ENCODE results near the gene KRT5.

KRT5 gene

DNA sequence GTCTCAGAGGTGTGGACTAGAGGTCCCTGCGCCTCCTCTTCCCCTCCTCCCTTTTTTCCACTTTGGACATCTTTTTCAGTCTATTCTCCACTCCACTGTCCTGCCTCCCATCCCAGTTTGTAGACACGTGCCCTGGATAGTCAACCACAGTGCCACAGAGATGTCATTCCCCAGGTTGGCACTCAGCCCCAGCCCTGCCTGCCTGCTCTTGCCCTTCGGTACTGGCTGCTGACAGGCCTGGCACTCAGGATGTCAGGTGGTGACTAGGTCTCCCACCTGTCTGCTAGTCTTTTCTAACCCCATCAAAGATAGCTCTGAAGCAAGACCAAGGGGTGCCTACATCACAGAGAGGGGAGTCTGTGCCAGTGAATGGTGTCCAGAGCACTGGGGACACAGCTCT is 16.9 kb upstream of the KRT5 start:
- DNase-seq (ENCODE audit: low read depth) = no peak

DNA sequence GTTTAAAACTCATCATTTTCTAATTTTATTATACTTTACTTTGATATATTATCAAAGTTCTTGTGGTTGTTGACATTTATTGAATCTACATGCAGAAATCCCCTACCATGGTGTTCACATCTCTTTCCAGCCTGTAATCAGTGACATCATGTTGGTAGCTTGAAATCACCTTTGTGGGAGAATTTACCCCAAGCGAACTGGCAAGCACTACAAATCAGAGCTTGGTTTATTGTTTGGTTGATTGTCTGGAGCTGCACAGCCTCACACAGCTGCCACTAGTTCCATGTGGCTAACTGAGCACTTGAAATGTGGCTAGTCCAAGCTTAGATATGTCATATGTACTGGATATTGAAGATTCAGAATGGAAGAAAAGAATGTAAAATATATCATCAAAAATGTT is 15.4 kb upstream of the KRT5 start:
- DNase-seq (ENCODE audit: low read depth) = no peak

DNA sequence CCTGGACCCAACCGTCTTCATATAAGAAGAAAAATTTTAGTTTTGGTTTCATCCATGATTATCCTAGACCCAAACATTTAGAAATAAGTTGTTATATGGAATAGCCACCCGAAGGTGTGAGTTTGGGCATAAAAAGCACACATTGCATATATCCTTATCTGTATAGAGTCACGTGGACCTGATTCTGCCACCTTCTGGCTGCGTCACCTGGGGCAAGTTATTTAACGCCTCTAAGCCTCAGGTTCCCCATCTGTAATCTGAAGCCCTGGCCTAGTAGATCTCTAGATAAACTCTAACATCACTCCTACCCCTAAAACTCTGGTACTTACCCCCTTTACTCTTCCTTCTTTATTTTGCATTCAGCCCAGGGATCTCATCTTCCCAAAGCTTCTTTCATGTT is 14.3 kb upstream of the KRT5 start:
- DNase-seq (ENCODE audit: low read depth) = no peak

DNA sequence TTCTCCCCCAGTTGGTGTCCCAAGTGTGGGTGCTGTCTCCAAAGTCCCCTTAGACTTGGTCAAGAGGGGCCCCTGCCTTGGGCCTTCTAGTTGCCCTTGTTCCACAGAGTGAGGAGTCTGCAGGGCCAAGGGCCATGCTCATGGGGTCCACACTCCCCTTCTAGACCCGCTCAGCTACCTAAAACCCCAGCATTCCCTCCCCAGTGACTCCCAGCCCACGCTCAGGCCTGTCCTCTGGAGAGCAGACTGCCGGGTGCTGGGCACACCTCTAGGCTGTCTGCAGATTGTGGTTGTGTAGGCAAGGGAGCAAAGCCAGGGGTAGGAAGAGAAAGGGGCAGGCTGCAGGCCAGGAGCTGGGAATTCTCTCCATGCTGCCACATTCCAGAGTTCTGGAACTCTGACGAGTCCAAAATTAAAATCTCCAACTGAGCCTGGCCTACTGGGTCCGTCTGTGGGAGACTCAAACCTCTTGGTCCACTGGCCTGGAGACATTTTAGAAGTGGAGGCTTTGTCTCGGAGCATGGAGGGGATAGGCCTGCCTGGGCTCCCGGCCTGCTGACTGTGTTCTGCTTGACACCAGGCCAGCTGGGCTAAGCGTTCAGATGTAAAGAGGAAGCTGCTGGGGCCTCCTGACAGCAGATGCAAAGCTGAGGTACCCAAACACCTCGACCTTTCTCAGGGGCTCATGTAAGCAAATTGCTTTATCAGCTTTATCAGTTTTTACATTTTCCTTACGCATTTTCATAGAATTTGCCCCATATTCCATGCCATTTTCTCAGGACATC is 13.7 kb upstream of the KRT5 start:
- DNase-seq (ENCODE audit: low read depth) = no peak

DNA sequence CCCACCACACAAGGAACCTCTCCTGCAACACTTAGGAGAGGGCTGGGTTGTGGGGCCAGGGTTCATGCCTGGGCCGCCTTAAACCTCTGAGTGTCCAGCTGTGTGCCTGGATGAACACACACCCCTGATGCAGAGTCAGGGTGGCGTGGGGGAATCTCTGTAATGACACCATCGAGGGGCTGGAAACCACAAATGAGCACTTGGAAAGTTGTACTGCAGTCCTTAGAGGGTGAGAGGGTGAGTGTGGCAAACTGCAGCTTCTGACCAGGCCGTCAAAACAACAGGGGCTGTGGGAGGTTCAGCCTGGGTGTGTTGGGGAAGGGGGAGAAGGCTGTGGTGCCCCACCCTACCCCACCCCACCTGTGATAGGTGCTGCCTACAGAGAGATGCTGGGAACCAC is 12.4 kb upstream of the KRT5 start:
- DNase-seq (ENCODE audit: low read depth) = no peak

DNA sequence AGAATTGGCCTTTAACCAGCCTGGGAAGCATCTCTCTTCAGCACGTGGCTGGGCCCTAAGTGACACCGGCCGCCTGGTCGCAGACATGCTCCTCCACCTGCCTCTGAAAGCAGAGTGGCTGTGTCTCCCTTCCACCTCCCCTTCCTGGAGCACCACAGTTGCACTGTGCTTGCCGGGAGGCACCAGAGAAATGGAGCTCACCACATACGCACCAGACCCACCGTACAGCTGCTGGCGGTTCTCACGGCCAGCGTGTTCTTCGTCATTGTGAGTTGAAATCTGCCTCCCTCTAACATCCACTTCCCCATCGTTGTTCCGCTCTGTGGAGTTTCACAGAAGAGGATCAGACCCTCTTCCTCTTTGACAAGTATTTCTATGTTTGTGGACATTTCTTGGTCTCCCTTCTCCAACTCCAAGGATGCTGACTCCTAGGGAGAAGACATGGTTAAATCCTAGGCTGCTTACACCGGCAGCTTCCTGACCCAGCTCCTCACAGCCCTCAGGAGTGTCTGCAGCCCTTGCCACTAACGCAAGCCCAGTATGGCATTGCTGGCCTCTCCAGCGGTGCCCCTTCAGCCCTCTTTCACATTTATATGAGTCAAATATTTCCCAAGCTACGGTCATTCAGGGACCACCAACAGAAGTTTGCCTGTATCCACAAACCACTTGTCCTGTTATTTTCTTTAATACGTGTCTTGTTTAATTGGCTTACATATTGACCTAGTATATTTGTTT is 11.5 kb upstream of the KRT5 start:
- DNase-seq (ENCODE audit: low read depth) = no peak

DNA sequence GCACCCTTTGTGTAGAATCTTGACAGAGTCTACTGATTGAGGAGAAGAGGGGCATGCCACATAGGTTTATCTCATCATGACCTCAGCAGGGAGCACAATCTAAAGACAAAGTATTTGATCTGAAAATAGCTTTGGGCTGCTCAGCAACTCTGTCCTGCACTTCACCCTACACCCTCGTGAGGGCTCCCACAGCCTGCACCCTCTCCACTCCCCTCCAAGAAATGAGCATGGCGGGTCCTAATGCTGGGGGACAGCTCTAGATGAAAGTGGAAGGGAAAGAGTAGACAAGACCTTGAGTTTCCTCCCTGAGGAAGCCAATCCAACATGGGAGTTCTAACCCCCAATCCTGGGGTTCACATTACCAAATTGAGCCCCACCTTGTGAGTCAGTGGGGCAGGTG is 10.7 kb upstream of the KRT5 start:
- DNase-seq (ENCODE audit: low read depth) = no peak

DNA sequence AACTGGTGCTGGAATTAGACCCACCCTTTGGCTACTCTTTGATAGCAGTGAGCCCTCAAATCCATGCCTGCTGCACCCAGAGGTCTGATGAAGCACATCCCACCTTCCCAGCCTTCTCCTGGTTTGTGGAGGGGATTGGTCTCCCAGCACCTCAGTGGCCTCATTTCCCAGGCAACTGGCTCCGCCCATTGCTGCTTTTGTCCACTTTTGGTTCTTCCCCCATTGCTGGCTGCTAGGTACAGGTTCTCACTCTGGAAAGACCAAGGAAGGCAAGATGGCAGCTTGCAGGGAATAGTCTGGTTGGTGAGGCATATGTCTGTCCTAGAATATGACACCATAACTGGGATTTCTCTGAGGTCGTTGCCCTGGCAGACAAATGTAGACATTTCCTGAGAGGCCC is 10.2 kb upstream of the KRT5 start:
- DNase-seq (ENCODE audit: low read depth) = no peak

DNA sequence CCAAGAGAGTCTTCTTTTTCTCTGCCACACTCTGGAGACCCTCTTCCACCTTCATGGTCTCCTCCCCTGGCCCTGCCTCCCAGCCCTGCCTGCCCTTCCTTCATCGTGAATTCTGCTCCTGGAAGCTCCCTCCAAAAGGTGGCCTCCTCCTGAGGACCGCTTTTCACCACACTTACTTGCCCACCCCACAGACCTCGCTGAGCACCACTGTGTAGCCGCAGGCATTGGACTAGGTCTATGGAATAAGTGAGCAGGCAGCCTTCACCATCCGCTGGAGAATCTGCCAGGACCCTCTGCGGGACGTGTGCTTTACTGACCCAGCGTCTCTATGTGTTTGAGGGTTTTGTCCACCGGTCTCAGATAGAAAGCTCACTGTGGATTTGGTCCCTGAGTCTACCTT is 9.7 kb upstream of the KRT5 start:
- no peak for DNase-seq (ENCODE audit: low read depth)

DNA sequence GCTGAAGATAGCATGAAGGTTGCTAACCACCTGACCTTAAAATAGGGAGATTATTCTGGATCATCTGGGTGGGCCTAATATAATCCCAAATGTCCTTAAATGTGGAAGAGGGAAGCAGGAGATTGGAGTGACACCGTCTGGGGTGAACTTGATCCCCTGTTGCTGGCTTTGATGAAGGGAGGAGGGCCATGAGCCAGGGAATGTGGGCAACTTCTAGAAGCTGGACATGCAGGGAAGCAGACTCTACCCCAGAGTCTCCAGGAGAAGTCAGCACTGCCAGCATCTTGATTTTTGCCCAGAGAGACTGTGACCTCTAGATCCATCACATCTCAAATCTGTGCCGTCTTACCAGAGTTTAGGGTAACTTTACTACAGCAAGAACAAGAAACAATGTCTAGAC is 9.2 kb upstream of the KRT5 start:
- DNase-seq (ENCODE audit: low read depth) = no peak

DNA sequence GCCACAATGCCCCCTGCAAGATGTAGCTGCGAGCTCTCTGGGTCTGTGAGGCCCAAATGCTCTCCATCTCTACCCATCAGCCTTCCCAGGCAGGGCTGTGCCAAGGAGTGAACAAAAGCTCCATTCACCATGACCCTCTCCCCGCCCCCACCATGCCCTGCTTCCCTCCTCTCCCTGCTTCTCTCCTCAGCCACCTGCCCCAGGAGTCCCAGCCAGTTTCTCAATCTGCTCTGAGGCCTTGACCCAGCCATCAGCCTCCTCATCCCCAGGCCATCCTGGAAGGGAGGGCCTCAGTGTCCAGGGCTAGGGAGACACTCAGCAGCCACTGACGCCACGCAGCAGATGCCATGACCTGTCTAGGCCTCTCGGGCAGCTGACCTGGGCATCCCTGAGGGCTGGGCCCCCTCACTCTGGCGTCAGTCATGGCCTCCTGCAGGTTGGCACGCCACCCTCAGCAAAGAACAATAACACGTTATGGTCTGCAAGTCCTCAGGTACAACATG is 8.5 kb upstream of the KRT5 start:
- no peak for DNase-seq (ENCODE audit: low read depth)

DNA sequence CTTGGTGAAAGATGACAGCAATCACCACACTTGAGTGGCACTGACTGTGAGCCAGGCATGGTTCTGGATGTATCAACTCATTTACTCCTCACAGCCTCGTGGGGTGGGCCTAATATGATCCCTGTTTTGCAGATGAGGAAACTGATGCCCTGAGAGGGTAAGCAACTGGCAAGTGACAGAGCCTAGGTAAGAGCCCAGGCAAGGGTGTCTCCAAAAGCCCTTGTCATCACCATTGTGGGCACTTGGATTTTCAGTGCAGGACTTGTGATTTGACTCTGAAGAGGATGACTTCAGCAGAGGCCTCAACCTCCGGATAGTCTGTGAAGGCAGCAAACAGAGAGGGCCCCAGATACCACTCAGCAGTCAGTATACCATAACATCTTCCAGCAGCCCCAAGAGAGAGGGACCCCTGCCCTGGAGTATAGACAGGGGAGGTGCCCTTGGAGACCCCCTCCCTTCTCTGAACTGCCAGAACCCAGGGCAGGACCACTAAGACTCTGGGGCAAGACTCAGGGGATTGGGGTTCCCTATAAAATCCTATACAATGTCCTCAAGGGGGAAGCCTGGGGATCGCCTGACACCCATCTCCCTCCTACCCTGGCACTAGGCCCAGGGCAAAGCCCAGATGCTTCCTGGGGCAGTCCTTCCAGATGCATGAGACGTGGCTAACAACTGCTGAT is 7.1 kb upstream of the KRT5 start:
- DNase-seq (ENCODE audit: low read depth) = no peak

DNA sequence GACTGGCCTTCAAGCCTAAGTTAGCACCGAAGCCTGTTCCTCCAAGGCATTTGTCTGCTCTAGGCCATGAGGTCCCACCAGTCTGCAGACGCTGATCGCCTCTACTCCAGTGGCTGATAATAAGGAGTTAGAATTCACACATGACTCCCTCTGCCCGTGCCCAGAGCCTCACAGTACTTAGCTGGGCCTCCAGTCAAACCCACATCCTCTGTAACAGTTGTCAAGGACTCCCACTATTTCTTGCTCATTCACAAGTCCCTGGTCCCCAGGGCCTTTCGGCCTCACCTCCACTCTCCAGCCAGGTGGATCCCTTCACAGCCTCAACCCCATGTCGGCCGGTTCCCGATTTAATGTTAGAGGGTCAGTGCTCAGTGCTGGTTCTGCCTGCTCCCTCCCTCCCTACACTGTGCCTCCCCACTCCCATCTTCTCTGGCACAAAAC is 6.3 kb upstream of the KRT5 start:
- no peak for DNase-seq (ENCODE audit: low read depth)

DNA sequence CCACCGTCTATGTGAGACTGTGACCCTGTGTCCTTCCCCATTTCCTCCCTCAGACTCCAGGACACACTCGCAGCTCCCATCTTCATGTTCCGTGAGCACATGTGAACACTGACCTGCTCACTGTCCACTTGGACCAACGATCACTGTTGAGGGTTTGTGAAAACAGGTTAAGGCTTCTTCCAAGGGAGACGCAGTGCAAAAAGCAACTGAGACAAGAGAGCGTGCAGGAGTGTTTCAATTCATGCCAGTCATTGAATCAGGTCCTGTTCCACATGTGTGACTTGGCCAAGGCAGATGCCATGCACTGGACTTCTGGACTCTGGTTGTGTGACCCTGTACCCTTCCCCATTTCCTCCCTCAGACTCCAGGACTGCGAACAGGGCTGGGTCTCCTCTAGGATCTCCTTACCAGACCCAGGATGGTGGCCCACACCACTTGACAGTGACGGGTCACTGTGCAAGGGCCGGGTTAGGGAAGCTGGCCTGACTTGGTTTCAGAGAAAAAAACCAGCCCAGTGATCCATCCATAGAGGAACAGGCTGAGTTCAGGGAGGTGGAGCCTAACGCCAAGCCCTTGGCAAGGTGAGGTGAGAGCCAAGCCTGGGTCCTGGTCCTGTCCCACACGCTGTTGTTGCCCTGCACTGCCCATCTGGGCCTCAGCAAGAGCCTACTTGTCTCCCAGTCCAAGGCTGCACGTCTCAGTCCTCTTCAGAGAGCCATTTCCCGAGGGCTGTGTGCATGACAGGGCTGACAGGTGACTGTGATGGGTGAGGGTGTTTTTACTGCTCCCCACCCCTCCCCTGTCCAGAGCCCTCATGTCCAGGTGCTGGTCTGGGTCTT is 5.7 kb upstream of the KRT5 start:
- DNase-seq (ENCODE audit: low read depth) = no peak

DNA sequence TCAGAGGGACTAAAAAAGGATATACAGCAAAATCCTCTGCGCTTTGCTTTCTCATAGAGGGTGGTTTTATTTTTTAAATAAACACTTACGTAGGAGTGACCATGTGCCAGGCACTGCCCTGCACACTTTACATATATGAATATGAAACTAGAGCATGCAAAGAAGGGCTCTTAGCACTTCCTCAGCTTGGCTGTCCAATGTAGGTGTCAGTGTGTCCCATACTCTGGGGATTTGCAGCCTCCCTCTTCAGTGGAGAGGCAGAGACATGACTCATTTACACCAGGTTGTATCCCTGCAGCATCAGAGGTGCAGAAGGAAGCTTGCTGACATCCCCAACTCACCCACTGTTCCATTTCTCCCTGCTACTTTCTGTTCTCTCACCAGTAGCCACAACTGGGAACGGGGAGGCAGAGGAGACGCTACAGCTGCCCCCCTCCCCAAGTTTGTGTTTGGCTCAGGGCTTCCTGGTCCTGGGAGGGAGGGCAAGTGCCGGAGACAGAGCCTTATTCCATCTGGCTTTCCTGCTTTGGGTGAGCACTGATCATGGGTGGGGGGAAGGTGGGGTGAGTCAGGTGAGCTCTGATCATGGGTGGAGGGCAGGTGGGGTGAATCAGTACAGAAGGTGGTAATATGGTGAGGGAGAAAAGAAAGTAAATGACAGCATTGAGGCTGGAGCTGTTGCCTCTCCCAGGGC is 4.9 kb upstream of the KRT5 start:
- DNase-seq (ENCODE audit: low read depth) = no peak

DNA sequence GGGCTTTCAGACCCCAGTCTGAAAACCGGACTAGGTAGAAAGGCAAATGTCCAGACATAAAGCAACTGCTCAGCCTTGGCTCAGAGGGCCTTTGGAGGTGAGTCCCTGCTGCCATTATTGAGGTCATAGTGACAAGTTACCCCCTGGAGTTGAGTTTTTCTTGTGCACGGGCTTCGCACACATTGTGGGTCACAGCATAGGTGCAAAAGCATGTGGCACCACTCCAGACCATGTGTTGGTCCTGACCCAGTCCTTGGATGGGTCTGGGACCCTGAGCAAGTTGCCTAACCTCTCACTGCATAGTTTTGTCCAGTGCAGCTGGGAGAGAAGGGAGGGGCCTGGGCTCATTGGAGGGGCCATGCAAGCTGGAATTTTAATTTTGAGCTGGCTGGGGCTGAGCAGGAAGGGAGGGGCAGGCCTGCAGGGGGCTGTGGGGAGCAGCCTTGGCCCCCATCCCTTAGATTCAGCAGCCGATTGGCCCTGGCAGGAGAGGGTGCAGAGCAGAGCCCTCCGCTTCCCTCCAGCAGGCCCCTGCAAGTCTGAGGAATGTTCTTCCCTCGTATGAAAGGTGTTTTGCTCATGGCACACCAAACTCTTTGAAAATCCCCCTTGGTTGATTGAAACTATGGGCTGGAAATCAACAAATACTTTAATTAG is 4.2 kb upstream of the KRT5 start:
- DNase-seq (ENCODE audit: low read depth) = no peak

DNA sequence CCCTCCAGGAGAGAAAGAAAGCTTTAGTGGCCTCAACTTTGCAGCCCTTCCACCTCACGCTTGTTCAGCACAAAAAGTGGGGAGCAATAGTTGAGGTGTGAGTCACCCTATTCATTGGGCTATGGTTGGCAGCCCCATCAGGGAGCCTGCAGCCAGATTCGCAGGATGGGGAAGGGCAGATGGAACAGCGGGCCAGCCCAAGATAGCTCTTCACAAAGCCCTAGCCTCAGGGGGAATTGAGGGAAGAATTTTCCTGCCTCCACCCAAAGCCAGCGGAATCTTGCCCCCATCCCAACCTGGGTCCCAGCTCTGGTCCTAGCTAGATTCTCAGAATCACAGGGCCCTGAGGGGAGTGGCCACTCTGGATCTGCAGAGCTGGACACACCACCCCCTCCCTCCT is 3.6 kb upstream of the KRT5 start:
- no peak for DNase-seq (ENCODE audit: low read depth)

DNA sequence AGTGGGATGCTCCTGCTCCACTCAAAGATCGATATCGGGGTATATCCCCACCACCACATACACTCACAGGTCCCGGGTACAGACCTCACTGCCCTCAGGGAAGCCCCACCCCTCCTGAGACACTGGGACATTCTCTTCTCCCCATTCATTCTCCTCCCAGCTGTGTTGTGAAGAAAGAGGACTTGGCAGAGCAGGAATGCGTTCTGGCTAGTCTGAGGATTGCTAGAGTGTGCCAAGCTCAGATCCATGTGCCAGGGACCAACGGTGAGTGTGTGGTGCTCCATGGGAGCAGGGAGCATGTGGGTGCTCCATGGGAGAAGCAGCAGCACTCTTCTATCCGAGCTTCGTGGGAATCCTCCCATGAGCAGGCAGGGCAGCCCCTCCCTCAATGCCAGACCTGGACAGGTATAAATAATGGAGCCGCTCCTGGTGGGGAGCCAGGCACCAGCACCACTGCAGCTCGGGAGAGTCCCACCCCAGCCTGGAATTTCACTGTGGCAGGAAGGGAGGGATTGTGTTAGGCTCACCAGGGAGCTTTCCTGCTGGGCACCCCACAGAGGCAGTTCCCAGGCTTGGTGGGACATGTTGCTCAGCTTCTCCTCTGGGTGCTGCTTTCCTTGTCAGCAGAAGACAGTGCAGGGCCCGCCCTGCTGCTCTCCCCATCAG is 2.3 kb upstream of the KRT5 start:
- no peak for DNase-seq (ENCODE audit: low read depth)

DNA sequence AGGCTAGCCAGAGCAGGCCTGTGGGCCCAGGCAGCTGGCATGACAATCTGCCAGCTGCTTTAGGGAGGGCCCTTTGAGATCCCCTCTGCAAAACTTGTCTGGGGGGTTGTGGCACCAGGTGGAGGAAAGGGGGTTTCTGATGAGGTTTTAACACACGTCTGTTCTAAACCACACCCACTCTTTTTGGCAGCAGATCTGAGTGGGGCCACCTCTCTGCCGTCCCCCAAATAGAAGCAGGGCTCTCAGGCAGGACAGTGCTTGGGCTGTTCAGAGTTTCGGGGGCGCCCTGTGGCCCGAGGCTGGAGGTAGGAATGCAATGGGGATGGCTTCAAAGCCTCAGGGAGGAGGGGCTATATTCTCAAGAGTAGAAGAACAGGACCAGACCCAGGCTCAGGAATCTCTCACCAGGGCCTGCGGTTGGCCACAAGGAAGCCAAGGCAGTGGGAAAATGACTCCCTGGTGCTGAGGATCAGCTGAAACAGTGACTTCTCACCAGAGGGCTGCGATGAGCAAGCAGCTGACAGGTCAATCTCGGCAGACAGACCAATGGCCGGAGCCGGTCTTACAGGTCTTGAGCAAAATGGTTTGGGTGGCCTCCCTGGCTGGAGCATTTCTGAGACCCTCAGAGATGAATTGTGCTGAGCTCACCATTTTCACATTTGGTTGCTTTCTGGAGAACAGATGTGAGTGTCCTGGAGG is 1.5 kb upstream of the KRT5 start:
- DNase-seq (ENCODE audit: low read depth) = no peak

DNA sequence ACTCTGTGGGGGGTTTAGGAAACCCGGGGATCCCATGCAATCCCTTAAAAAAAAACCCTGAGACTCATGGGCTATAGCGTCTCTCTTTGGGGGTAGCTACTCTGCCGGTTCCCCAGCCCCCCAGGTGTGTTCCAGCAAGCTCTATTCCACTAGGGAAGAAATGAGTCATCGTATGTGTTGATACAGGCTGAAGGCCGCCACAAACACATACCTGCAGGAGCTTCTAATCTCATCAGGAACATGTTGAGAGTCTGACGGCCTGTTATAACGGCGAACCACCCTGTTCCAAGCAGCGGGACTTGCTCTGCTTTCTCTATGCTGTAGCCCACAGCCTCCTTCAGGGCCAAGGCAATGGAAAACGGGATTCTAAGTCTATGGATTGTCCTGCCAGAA is 977 bp upstream of the KRT5 start:
- DNase-seq (ENCODE audit: low read depth) = no peak
